GM23338 (cell line): ENCODE data around the gene ULBP1. TPM values are rescaled to one million over a fixed set of nuclear protein-coding genes. Genes with fewer than 3 reads are reported as not detected.

Source experiments
- ATAC-seq: fragments of 200-7000 bp; cut with Tn5 transposase; 3 replicates; pipeline ENCODE4 v1.9.1; 2020
- DNase-seq: peaks from one replicate; pipeline ENCODE4 v3.0.0-alpha.2; 2015; ENCODE audit warnings: low spot score
- H2AFZ ChIP-seq: fragments of 200-600 bp; sonication (generic); 2 replicates; pipeline ENCODE4 v1.8.0; 2016; ENCODE audit warnings: antibody characterized with exemption, mild to moderate bottlenecking, moderate library complexity
- H3F3A ChIP-seq: fragments of 200-600 bp; sonication (generic); replicated peaks from 2 replicates; pipeline ENCODE4 v1.8.0; 2017; ENCODE audit warnings: antibody characterized with exemption, mixed run types, low read depth
- H3K27ac ChIP-seq: fragments of 200-600 bp; sonication (generic); 2 replicates; pipeline ENCODE4 v1.6.1; 2016; ENCODE audit warnings: low read depth
- H3K27me3 ChIP-seq: fragments of 200-600 bp; sonication (generic); 2 replicates; pipeline ENCODE4 v1.8.0; 2016; ENCODE audit warnings: mild to moderate bottlenecking, mixed run types, moderate library complexity; ENCODE audit not compliant: insufficient read depth
- H3K36me3 ChIP-seq: fragments of 200-600 bp; sonication (generic); 2 replicates; pipeline ENCODE4 v1.8.0; 2016; ENCODE audit warnings: mild to moderate bottlenecking; ENCODE audit not compliant: insufficient read depth
- H3K4me1 ChIP-seq: fragments of 200-600 bp; sonication (generic); 2 replicates; pipeline ENCODE4 v1.8.0; 2016; ENCODE audit warnings: mild to moderate bottlenecking, moderate library complexity; ENCODE audit not compliant: insufficient read depth
- H3K4me2 ChIP-seq: fragments of 200-600 bp; sonication (generic); 2 replicates; pipeline ENCODE4 v1.7.1; 2017; ENCODE audit warnings: mixed run types
- H3K4me3 ChIP-seq: fragments of 200-600 bp; sonication (generic); 2 replicates; pipeline ENCODE4 v1.6.1; 2016; ENCODE audit warnings: mixed run types
- H3K79me2 ChIP-seq: fragments of 200-600 bp; sonication (generic); replicated peaks from 2 replicates; pipeline ENCODE4 v1.8.0; 2017; ENCODE audit warnings: mild to moderate bottlenecking; ENCODE audit not compliant: insufficient read depth
- H3K9me2 ChIP-seq: fragments of 200-600 bp; sonication (generic); 2 replicates; pipeline ENCODE4 v1.8.0; 2017; ENCODE audit not compliant: insufficient read depth
- H4K20me1 ChIP-seq: fragments of 200-600 bp; sonication (generic); replicated peaks from 2 replicates; pipeline ENCODE4 v1.8.0; 2017; ENCODE audit warnings: mild to moderate bottlenecking; ENCODE audit not compliant: insufficient read depth
- H3K27ac Mint-ChIP-seq: 2 replicates; pipeline ENCODE4 v1.8.0; 2020; ENCODE audit warnings: inconsistent platforms, mild to moderate bottlenecking, moderate library complexity, mixed read lengths
- H3K27me3 Mint-ChIP-seq: 3 replicates; pipeline ENCODE4 v1.8.0; 2022; ENCODE audit warnings: low read depth, mild to moderate bottlenecking, moderate library complexity, mixed read lengths, inconsistent platforms; ENCODE audit not compliant: insufficient read depth, poor library complexity
- H3K36me3 Mint-ChIP-seq: 3 replicates; pipeline ENCODE4 v1.8.0; 2021; ENCODE audit warnings: low read depth, mild to moderate bottlenecking, inconsistent platforms, moderate library complexity, mixed read lengths
- H3K4me1 Mint-ChIP-seq: 3 replicates; pipeline ENCODE4 v1.8.0; 2020; ENCODE audit warnings: mild to moderate bottlenecking, inconsistent platforms, mixed read lengths
- H3K4me3 Mint-ChIP-seq: 3 replicates; pipeline ENCODE4 v1.8.0; 2021; ENCODE audit warnings: moderate library complexity, mild to moderate bottlenecking, inconsistent platforms, mixed read lengths
- H3K9me3 Mint-ChIP-seq: 3 replicates; pipeline ENCODE4 v1.8.0; 2020; ENCODE audit warnings: moderate library complexity, mild to moderate bottlenecking, inconsistent platforms, mixed read lengths
- CREB1 ChIP-seq: fragments of 250-450 bp; sonication (Bioruptor Pico); IDR thresholded peaks from 2 replicates; pipeline ENCODE4 v1.5.0; 2020; ENCODE audit warnings: low read depth, mild to moderate bottlenecking, moderate library complexity
- EZH2 ChIP-seq: fragments of 200-600 bp; sonication (generic); IDR thresholded peaks from one replicate; pipeline ENCODE4 v1.8.0; 2017; ENCODE audit warnings: antibody characterized with exemption, mild to moderate bottlenecking, low read depth; ENCODE audit not compliant: unreplicated experiment
- JUNB ChIP-seq: IDR thresholded peaks from one replicate; pipeline ENCODE4 v1.6.1; 2016; ENCODE audit warnings: antibody characterized with exemption; ENCODE audit not compliant: unreplicated experiment
- polyA plus RNA-seq: library from polyadenylated mRNA; unstranded; fragments of >200 nt; fragmentation: Nextera tagmentation; extraction: Ambion mirVana; gene quantifications from 2 replicates; pipeline ENCODE4 v1.2.1, GENCODE V29; 2016
- total RNA-seq: library from RNA; depleted of rRNA; stranded (reverse); fragments of >200 nt; shearing (Covaris generic); gene quantifications from 2 replicates; pipeline ENCODE4 v1.2.3, GENCODE V29; 2014
- TF ChIP-seq, protein P1 (sequence below): fragments of 250-450 bp; sonication (Bioruptor Pico); IDR thresholded peaks from 2 replicates; pipeline ENCODE4 v1.5.0; 2020; ENCODE audit warnings: mild to moderate bottlenecking, moderate library complexity

The ULBP1 gene
- total and polyA plus RNA-seq, 2 experiments from 2014 or later = 0.74 to 1.7 TPM

DNA sequence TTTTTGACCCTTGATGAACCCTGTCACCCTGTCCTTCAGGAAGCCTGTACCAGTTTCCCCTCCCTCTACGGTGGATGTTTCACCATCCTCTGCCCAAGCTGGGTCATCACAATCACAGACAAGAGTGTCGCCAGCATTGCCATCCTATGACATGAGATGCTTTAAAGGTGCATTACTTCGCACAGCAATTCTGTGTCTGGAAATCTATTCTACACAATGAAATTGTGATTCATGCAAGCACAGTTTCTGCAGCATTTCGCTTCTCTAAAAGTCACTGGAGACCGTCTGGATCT, 24.4 kb upstream of the ULBP1 start (continued):
- TF ChIP-seq, protein P1, sequence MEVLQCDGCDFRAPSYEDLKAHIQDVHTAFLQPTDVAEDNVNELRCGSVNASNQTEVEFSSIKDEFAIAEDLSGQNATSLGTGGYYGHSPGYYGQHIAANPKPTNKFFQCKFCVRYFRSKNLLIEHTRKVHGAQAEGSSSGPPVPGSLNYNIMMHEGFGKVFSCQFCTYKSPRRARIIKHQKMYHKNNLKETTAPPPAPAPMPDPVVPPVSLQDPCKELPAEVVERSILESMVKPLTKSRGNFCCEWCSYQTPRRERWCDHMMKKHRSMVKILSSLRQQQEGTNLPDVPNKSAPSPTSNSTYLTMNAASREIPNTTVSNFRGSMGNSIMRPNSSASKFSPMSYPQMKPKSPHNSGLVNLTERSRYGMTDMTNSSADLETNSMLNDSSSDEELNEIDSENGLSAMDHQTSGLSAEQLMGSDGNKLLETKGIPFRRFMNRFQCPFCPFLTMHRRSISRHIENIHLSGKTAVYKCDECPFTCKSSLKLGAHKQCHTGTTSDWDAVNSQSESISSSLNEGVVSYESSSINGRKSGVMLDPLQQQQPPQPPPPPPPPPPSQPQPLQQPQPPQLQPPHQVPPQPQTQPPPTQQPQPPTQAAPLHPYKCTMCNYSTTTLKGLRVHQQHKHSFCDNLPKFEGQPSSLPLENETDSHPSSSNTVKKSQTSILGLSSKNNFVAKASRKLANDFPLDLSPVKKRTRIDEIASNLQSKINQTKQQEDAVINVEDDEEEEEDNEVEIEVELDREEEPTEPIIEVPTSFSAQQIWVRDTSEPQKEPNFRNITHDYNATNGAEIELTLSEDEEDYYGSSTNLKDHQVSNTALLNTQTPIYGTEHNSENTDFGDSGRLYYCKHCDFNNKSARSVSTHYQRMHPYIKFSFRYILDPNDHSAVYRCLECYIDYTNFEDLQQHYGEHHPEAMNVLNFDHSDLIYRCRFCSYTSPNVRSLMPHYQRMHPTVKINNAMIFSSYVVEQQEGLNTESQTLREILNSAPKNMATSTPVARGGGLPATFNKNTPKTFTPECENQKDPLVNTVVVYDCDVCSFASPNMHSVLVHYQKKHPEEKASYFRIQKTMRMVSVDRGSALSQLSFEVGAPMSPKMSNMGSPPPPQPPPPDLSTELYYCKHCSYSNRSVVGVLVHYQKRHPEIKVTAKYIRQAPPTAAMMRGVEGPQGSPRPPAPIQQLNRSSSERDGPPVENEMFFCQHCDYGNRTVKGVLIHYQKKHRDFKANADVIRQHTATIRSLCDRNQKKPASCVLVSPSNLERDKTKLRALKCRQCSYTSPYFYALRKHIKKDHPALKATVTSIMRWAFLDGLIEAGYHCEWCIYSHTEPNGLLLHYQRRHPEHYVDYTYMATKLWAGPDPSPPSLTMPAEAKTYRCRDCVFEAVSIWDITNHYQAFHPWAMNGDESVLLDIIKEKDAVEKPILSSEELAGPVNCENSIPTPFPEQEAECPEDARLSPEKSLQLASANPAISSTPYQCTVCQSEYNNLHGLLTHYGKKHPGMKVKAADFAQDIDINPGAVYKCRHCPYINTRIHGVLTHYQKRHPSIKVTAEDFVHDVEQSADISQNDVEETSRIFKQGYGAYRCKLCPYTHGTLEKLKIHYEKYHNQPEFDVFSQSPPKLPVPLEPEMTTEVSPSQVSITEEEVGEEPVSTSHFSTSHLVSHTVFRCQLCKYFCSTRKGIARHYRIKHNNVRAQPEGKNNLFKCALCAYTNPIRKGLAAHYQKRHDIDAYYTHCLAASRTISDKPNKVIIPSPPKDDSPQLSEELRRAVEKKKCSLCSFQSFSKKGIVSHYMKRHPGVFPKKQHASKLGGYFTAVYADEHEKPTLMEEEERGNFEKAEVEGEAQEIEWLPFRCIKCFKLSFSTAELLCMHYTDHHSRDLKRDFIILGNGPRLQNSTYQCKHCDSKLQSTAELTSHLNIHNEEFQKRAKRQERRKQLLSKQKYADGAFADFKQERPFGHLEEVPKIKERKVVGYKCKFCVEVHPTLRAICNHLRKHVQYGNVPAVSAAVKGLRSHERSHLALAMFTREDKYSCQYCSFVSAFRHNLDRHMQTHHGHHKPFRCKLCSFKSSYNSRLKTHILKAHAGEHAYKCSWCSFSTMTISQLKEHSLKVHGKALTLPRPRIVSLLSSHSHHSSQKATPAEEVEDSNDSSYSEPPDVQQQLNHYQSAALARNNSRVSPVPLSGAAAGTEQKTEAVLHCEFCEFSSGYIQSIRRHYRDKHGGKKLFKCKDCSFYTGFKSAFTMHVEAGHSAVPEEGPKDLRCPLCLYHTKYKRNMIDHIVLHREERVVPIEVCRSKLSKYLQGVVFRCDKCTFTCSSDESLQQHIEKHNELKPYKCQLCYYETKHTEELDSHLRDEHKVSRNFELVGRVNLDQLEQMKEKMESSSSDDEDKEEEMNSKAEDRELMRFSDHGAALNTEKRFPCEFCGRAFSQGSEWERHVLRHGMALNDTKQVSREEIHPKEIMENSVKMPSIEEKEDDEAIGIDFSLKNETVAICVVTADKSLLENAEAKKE (CRISPR knock-in tag) = no peak
- TF ChIP-seq CREB1 (CRISPR knock-in tag) = no peak

DNA sequence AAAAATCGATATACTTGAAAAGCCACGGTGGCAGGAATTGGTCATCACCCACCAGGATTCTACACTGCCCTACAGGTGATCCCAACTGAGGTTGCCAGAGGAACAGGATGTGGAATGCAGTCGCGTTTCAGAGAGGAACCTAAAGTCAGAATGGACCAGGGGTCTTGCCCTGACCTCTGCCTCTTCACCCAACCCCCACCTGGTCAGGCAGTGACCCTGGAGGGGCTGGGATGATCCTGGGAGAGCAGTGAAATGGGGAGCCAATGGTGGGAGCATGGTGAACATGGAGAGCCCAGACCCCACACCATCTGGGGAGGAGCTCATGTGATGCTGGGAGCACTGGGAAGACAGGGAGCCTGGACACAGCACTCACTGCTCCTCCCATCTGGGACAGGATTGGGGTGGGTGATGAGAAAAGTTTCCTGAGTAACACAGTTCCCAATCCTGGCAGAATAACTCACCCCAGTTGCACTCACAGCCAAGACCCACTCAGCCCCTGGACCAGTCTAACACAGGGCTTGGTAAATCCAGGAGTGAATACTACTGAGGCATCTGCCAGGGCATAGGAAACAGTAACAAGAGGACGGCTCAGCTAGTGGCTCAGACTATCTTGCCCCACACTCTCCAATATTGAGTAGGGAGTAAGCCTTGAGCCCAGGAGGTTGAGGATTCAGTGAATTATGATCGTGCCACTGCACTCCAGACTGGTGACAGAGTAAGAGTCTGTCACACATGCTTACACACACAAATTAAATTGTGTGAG, 23.7 kb upstream of the ULBP1 start:
- H3K4me2 ChIP-seq = no peak overlapping the region

DNA sequence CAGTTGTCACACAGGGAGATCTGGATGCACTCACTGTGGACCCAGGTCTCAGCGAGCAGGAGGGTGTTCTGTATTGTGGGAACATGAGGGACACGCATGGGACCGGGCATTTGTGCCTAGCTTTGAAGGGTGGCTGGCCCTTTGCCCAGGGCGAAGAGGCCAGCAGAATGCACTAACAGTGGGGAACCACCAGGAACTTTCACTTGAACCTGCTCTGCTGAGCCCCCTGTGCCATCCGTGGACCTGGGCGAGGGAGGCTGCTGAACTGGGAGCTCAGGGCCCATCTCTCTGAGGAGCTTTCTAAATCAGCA, 23.1 kb upstream of the ULBP1 start:
- Mint-ChIP-seq H3K9me3 (peaks cover 2% of the 10 kb centered on the region), H3K27ac (no peak overlapping the region), H3K36me3 (no peaks in the 10 kb centered on the region; the same call in 2 of the 3 replicates), H3K4me3 (peak overlapping the region; percentile 35; the same call in 1 of the 3 replicates), H3K27me3 (peaks cover 89% of the 10 kb centered on the region), H3K4me1 (peaks cover 11% of the 10 kb centered on the region)
- Histone ChIP-seq H3K4me2 (no peak overlapping the region), H3K4me1 (peaks cover 8% of the 10 kb centered on the region; the same call in 1 of the 2 replicates), H3K9me2 (no peaks in the 10 kb centered on the region), H3K4me3 (no peak overlapping the region), H3K27ac (no peak overlapping the region), H3K27me3 (peaks cover 89% of the 10 kb centered on the region), H3K36me3 (no peaks in the 10 kb centered on the region), H3F3A (no peaks in the 10 kb centered on the region), H3K79me2 (no peaks in the 10 kb centered on the region), H4K20me1 (no peaks in the 10 kb centered on the region; the same call in 1 of the 2 replicates), H2AFZ (no peak overlapping the region)
- ATAC-seq = no peak
- TF ChIP-seq EZH2 = no peak
- DNase-seq = no peak

More for the DNA sequence above, 23.7 kb upstream of the ULBP1 start:
- peaks cover 90% of the 10 kb centered on the region for H3K27me3 ChIP-seq
- no peak overlapping the region for H3K27ac ChIP-seq
- H3K4me3 Mint-ChIP-seq = peak overlapping the region; percentile 35; the same call in 1 of the 3 replicates
- no peaks in the 10 kb centered on the region; the same call in 1 of the 2 replicates for H4K20me1 ChIP-seq
- H3K9me3 Mint-ChIP-seq = peaks cover 2% of the 10 kb centered on the region
- H3K27ac Mint-ChIP-seq = no peak overlapping the region
- H3K4me1 ChIP-seq = peaks cover 8% of the 10 kb centered on the region; the same call in 1 of the 2 replicates
- H3F3A ChIP-seq = no peaks in the 10 kb centered on the region
- H3K4me3 ChIP-seq = no peak overlapping the region
- H3K79me2 ChIP-seq = no peaks in the 10 kb centered on the region
- no peaks in the 10 kb centered on the region for H3K9me2 ChIP-seq
- H2AFZ ChIP-seq = no peak overlapping the region
- H3K36me3 ChIP-seq = no peaks in the 10 kb centered on the region
- H3K36me3 Mint-ChIP-seq = no peaks in the 10 kb centered on the region; the same call in 2 of the 3 replicates
- H3K27me3 Mint-ChIP-seq = peaks cover 92% of the 10 kb centered on the region
- no peak for DNase-seq
- H3K4me1 Mint-ChIP-seq = peaks cover 11% of the 10 kb centered on the region
- no peak for ATAC-seq
- TF ChIP-seq EZH2 (peak; percentile 55), JUNB (no peak)
